C4-2B (cell line): ENCODE results near the gene PIK3R6.

Experiments used
- CTCF ChIP-seq: fragments of 450-650 bp; conservative IDR thresholded peaks from 2 replicates; pipeline ENCODE4 v1.5.1; 2017; ENCODE audit warnings: mild to moderate bottlenecking
- ZFX ChIP-seq: fragments of 450-650 bp; IDR thresholded peaks from 2 replicates; pipeline ENCODE4 v1.6.1; 2017

DNA sequence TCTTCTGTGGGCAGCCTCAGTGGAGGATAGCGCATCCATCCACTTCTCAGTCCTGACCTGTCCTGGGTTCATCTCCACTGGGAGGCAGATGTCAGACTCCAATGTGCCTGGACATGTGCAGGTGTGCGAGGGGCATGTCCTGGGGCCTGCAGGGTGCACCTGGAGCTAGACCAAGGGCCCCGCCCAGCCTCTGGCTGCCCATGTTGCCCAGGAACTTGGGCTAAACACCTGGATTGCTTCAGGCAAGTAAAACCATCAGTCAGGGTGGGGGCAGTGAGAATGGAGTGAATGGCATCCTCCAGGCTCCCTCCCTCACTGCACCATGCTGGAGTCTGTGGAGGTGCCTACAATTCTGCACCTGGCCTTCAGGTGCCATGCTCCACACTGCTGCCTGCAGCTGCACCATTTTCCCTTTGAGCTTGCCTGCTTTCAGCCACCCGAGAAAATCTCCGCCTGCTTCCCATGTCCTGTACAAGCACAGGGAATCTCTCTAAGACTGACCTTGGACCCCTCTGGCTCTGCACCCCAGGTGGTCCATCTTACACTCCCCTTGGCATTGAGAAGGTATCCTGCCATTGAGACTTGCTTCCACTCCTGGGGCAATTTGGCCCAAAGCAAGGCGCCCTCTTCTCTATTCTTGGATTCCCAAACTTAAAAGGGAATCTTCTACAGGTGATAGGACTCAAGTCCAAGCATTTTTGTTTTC, 66.2 kb downstream of the PIK3R6 start:
- TF ChIP-seq CTCF (no peak), ZFX (no peak)
